KOPT-K1 (cell line): ENCODE results near the gene CENPE.

ENCODE experiments used
- H3K27ac ChIP-seq: fragments of 200-600 bp; sonication (generic); 2 replicates; pipeline ENCODE4 v1.5.1; 2016; ENCODE audit warnings: antibody characterized with exemption, mild to moderate bottlenecking, low read depth, low read length; ENCODE audit not compliant: poor library complexity, severe bottlenecking
- H3K36me3 ChIP-seq: fragments of 200-600 bp; sonication (generic); 2 replicates; pipeline ENCODE4 v1.5.1; 2017; ENCODE audit warnings: antibody characterized with exemption, mild to moderate bottlenecking, low read length, moderate library complexity; ENCODE audit not compliant: insufficient read depth
- H3K9me3 ChIP-seq: fragments of 200-600 bp; sonication (generic); 2 replicates; pipeline ENCODE4 v1.5.1; 2017; ENCODE audit warnings: antibody characterized with exemption, low read length, mild to moderate bottlenecking; ENCODE audit not compliant: insufficient read depth, poor library complexity, severe bottlenecking

The CENPE gene

GRCh38 chr4:103074744-103075434, 123.3 kb downstream of the CENPE start:
- H3K27ac ChIP-seq = no peak overlapping the region
- peaks cover 26% of the 10 kb centered on the region for H3K36me3 ChIP-seq
- H3K9me3 ChIP-seq = no peaks in the 10 kb centered on the region

- H3K36me3 ChIP-seq = peaks cover 29% of the 10 kb centered on the region
- no peak overlapping the region for H3K27ac ChIP-seq
- no peaks in the 10 kb centered on the region for H3K9me3 ChIP-seq
Observed at GRCh38 chr4:103073792-103074438, 124.2 kb downstream of the CENPE start.

- Histone ChIP-seq H3K36me3 (peaks cover 59% of the 10 kb centered on the region), H3K9me3 (no peaks in the 10 kb centered on the region), H3K27ac (no peak overlapping the region)
Observed at GRCh38 chr4:103067841-103068547, 130.1 kb downstream of the CENPE start.

DNA sequence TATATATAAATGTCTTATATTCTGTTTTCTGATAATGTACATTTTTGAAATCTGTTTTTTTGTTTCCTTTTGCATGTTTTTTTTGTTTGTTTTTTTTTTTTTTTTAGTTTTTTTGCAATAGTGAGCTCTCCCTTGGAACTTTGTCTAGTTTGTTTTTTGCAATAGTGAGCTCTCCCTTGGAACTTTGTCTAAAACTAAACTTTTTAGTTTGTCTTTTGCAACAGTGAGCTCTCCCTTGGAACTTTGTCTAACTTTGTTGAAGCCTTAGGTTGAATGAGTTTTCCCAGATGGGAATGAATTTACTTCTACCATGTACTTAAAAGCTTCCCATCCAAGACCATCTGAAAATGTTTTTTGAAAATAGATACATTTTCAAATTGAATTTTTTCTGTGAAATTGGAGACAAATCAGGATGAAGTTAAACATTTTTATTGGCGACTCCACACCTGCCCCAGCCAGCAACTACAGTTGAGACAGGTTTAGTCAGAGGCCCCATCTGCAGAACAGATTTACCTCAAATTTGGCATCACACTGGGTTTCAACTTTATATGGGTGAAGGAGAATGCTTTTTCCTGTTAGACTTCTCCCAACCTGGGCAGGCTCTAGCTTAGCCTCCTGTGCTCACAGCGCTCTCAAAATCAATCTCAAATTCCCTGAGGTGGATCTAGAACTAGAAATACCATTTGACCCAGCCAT, 137.5 kb downstream of the CENPE start:
- Histone ChIP-seq H3K36me3 (peaks cover 46% of the 10 kb centered on the region), H3K27ac (no peak overlapping the region), H3K9me3 (no peaks in the 10 kb centered on the region)
